ENCODE data around the gene ETNK1.
"Not testable (repeated sequence)": the region's sequence is repeated elsewhere in the genome, so short reads cannot be mapped to it uniquely, and the experiment has no call there.

Gene ETNK1

DNA sequence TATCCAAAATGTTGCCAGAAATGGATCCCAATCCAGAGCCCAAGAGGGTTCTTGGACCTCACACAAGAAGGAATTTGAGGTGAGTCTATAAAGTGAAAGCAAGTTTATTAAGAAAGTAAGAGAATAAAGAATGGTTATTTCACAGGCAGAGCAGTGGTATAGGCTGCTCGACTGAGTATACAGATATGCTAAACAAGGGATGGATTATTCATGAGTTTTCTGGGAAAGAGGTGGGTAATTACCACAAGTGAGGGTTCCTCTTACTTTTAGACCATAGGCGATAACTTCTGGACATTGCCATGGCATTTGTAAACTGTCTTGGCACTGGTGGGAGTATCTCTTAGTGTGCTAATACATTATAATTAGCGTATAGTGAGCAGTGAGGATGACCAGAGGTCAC lies 73.6 kb downstream of the ETNK1 start:
- no peak overlapping the region for H3K4me3 ChIP-seq (ENCODE audit: low read length)
- no peak for DNase-seq (ENCODE audit: low read depth)
- TF ChIP-seq, protein P1, sequence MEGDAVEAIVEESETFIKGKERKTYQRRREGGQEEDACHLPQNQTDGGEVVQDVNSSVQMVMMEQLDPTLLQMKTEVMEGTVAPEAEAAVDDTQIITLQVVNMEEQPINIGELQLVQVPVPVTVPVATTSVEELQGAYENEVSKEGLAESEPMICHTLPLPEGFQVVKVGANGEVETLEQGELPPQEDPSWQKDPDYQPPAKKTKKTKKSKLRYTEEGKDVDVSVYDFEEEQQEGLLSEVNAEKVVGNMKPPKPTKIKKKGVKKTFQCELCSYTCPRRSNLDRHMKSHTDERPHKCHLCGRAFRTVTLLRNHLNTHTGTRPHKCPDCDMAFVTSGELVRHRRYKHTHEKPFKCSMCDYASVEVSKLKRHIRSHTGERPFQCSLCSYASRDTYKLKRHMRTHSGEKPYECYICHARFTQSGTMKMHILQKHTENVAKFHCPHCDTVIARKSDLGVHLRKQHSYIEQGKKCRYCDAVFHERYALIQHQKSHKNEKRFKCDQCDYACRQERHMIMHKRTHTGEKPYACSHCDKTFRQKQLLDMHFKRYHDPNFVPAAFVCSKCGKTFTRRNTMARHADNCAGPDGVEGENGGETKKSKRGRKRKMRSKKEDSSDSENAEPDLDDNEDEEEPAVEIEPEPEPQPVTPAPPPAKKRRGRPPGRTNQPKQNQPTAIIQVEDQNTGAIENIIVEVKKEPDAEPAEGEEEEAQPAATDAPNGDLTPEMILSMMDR (conservative IDR thresholded peaks at IDR 0.05; ENCODE audit: low read depth, low read length), result no peak

DNA sequence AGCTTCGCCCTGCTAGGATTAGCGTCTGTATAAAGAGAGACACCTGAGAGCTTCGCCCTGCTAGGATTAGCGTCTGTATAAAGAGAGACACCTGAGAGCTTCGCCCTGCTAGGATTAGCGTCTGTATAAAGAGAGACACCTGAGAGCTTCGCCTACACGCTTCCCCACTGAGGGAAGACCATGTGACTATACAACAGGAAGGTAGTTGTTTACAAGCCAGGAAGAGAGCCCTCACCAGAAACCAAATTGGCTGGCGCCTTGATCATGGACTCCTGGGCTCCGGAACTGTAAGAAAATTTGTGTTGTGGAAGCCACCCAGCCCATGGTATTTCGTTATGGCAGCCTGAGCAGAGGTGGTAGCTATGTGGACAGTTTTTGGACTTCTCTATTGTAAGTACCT lies 74.7 kb downstream of the ETNK1 start:
- not testable (repeated sequence) for DNase-seq (ENCODE audit: low read depth); H3K4me3 ChIP-seq (ENCODE audit: low read length)

DNA sequence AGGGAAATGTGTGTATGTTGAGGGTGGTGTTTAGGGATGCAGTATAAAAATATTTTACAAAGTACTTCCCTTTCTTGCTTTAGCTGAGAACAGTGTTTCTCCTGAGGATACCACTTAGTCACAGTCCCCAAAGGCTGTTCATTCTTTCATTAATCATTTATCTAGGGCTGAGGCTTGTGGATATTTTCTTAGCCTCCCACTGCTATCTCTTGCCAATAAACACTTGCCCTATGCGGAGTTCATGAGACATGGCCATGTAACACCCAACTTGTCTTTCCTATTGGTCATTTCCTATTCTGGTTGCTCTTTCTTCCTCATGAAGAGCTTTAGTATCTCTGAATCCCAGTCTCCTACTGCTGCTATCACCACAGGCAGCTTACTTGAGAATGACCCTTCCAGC lies 75.1 kb downstream of the ETNK1 start:
- DNase-seq (ENCODE audit: low read depth), result no peak
- TF ChIP-seq, protein P1 (conservative IDR thresholded peaks at IDR 0.05; ENCODE audit: low read depth, low read length), result no peak
- no peak overlapping the region for H3K4me3 ChIP-seq (ENCODE audit: low read length)

DNA sequence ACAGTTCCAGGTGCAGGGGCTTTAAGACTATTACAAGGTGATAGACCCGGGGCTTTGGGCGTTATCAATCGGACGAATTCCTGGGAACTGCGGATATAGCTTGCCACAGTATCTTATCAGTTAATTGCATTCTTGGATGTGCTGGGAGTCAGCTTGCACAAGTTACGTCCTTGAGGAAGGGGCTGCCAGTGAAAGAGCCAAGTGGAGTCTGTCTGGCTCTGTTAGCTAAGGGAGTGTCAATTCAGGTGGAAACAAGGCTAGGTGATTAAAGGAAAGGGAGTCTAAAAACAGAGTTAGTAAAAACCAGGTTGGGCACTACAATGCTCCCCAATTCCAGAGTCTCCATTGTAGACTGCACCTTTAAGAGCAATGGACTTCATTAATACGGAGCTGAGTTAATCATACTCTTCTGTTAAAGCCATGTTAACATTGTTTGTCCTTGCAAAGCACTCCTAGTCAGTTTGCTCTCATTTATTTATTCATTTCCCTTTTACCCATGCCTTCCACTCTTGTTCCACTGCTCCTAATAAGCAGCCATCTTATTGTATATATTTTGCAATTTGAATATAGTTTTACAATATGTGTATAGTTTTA lies 76.3 kb downstream of the ETNK1 start:
- DNase-seq (ENCODE audit: low read depth); H3K4me3 ChIP-seq (ENCODE audit: low read length): not testable (repeated sequence)

DNA sequence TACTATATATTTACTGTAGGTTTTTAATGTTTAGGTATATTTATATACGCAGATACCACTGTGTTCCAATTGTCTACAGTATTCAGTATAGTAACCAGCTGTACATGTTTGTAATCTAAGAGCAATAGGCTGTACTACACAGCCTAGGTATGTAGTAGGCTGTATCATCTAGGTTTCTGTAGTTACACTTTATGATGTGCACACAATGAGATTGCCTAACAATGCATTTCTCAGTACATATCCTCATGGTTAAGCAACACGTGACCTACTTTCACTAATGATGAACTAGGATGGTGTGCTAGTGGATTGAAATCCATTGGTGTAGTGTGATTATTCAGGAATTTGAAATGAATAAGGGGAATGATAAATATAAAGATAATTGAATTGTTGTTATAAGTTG lies 77.7 kb downstream of the ETNK1 start:
- no peak for DNase-seq (ENCODE audit: low read depth)
- TF ChIP-seq, protein P1 (conservative IDR thresholded peaks at IDR 0.05; ENCODE audit: low read depth, low read length), result no peak
- H3K4me3 ChIP-seq (ENCODE audit: low read length), result no peak overlapping the region

DNA sequence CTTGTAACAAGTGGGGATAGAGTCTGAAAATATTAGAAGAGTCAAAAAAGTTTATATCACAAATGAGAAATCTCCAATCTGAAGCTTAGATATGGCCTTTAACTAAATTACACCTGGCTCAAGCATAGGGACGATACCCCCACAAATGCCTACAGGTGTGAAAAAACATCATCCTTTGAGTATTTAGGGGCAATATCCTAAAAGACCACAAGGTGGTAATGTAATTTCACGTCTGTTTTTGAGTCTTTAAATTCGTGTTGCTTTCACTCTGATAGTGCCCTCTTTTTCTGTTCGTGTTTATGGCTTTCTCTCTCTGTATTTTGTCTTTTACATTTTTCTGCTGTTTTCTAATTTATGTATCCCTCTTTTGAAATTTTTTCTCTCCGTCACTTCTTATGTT lies 84.3 kb downstream of the ETNK1 start:
- no peak for DNase-seq (ENCODE audit: low read depth)
- TF ChIP-seq, protein P1 (conservative IDR thresholded peaks at IDR 0.05; ENCODE audit: low read depth, low read length), result peak; percentile 59
- no peak overlapping the region for H3K4me3 ChIP-seq (ENCODE audit: low read length)

DNA sequence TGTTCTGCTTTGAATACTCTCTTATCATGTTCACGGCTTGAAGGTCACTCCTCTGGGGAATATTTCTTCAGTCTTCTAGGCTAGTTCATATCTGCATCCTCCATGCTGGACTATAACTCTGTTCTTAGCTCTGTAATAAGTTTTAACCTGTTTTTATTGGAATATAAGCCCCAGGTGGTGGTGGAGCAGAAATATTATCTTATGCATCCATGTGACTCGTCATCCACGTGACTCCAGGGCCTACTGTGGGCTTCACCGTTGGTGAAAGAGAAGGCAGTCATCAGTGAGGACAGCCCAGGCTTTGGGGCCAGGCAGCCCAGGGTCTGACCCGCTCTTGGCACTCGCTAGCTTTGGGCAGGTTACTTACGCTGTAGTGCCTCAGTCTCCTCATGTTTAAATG lies 87.1 kb downstream of the ETNK1 start:
- DNase-seq (ENCODE audit: low read depth), result no peak
- TF ChIP-seq, protein P1 (conservative IDR thresholded peaks at IDR 0.05; ENCODE audit: low read depth, low read length), result no peak
- H3K4me3 ChIP-seq (ENCODE audit: low read length), result no peak overlapping the region

DNA sequence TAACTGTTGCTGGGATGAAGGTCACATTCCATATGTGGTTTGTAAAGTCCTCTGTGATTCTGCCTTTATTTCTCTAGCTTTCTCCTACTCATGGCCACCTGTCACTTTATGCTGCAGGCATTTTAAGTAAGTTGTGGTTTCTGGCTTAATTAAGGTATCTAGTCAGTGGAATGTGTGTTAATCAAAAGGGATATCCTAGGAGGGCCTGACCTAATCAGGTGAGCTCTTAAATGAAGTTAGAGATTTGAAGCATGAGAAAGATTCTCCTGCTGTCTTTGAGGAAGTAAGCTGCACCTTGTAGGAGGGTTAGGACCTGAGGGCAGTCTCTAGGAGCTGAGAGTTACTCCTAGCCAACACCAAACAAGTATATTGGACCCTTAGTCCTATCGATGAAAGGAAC lies 90.3 kb downstream of the ETNK1 start:
- DNase-seq (ENCODE audit: low read depth), result no peak
- TF ChIP-seq, protein P1 (conservative IDR thresholded peaks at IDR 0.05; ENCODE audit: low read depth, low read length), result no peak
- H3K4me3 ChIP-seq (ENCODE audit: low read length), result no peak overlapping the region
